GM21825 (cell line): ENCODE results near the gene RNF175.

Source experiments
- ATAC-seq: cut with Tn5 transposase; IDR thresholded peaks from one replicate; pipeline ENCODE4 v1.9.1; 2021; ENCODE audit warnings: mild to moderate bottlenecking, moderate library complexity; ENCODE audit not compliant: unreplicated experiment

RNF175 gene

DNA sequence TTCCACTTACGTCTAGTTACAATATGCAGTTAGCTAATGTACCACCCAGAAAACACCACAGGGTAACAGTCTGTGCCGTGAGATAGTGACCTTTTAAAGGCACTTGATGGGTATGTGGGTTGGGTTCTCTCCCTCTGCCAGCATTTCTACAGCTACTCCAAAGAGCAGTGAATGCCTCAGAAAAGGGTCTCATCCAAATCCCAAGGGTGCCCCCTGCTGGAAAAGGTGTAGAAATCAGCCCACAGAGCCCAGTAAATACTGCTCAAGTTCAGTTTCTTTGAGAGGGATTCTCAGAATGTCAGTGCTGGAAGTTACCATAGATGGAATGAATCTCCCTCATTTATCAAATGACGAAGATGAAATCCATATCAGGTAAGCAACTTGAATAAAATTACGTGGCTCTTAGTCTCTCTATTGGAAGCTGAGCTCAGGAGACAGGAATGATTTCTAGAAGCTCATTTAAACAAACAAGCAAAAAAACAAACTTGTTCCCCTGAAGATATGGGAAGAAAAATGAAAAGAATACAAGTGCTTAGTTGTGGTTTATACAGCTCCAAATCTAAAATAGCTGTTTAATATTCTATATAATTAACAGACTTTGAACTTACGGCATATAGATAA lies 9.5 kb downstream of the RNF175 start:
- ATAC-seq, result no peak

DNA sequence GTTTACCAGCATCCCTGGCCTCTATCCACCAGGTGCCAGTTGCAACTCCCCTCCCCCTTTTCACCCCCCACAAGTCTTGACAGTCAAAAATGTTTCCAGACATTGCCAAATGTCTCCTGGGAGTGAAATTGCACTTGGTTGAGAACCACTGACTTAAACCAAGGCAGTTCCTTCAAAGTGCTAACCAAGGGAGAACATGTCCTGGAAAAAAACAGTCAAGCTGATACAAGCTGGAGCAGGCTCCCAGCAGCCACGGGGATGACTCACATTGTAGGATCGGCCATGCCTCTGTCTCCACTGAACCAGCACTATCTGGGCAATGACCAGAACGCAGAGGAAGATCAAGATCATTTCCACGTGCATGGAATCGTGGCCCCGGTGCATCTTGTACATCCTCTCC lies 11.4 kb downstream of the RNF175 start:
- no peak for ATAC-seq

DNA sequence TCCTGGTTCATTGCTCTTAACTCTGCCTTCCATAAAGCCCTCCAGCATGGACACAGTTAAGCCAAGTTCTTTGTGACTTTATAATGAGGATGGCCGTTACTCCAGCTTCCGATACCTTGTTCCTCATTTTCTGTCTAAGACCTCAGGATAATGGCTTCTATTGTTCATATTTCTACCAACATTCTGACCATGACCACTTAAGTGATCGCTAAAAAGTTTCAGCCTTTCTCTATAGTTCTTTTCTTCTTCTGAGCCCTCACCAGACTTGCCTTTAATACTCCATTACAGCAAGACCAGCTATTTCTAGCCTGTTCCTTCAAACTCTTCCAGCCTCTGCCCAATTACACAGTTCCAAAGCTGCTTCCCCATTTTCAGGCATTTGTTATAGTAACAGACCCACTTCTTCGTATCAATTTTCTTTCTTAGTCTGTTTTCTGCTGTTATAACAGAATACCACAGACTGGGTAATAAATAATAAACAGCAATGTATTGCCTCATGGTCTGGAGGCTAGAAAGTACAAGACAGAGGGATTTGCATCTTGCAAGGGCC lies 12.3 kb downstream of the RNF175 start:
- ATAC-seq, result no peak

DNA sequence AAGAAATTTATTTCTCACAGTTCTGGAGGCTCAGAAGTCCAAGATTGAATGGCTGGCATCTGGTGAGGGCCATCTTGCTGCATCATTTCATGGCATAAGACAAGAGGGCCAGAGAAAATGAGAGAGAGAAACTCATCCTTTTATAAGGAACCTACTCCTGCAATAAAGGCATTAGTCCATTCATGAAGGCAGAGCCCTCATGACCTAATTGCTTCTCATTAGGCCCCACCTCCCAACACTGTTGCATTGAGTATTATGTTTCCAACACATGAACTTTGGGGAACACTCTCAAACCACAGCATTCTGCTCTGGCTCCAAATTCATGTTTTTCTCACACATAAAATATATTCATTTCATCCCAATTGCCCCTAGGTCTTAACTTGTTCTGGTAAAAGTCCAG lies 14.2 kb downstream of the RNF175 start:
- no peak for ATAC-seq

DNA sequence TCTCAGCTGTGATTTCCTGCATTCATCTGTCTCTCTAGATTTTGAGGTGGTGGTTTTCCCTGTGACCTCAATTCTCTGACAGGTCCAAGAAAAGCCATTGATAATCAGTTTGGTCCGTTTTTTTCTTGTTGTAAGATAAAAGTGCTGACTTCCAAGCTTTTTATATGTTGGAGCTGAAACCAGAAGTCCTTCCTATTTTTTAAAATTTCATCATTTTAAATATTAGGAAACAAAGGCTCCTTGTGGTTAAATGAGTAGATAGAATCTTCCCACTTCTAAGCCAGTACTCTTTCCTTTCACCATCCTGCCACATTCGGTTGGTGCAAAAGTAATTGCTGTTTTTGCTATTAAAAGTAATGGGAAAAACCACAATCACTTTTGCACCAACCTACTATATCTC lies 18.3 kb downstream of the RNF175 start:
- no peak for ATAC-seq

DNA sequence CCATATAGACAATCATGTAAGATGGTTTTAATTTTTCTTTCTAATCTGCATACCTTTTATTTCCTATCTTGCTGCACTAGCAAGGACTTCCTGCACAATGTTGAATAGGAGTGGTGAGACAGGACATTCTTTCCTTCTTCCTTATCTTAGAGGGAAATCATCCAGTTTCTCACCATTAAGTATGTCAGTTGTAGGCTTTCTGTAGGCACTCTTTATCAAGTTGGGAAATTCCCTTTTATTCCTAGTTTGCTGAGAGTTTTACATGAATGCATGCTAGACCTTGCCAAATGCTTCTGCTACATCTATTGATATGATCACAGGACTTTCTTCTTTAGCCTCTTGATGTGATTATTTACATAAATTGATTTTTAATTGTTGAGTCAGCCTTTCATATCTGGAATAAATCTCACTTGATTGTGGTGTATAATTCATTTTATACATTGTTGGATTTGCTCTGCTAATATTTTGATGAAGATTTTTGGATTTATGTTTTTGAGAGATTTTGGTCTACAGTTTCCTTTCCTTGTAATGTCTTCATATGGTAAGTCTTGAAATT lies 23.8 kb downstream of the RNF175 start:
- ATAC-seq, result no peak

DNA sequence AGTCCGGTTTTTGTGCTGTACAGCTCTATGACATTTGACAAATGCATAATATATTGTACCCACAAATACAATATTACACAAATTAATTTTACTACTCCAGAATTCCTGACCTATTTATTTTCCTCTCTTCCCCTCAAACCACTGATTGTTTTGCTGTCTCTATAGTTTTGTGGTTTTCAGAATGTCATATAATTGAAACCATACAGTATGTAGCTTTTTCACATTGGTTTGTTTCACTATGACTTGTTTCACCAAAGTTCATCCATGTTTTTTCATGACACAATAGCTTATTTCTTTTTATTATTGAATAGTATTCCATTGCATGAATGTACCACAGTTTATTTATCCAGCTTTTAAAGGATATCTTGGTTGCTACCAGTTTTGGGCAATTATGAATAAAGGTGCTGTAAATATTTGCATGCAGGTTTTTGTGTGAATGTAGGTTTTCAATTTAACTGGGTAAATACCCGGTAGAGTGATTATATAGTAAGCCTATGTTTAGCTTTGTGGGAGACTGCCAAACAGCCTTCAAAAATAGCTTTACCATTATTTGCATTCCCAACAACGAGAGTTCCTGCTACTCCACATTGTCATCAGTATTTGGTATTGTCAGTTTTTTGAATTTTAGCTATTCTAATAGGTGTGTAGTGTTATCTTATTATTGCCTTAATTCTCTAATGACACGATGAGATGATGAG lies 25.9 kb downstream of the RNF175 start:
- ATAC-seq, result no peak

DNA sequence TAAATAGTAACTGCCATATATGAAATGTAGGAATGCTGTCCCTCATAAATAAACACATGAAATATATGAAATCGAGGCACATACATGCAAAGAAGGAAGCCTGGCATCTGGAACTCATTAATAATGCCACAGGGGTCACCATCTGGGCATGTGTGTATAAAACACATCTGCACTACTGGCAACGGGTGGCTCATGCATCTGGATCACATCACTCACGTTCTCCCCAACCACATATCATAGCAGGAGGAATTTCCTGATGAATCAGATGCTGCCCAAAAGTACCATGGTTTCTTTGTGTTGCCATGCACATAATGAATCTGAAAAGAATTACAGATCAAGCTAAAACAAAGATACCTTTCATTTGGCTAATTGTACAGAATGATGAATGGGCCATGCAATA lies 28.6 kb downstream of the RNF175 start:
- no peak for ATAC-seq

DNA sequence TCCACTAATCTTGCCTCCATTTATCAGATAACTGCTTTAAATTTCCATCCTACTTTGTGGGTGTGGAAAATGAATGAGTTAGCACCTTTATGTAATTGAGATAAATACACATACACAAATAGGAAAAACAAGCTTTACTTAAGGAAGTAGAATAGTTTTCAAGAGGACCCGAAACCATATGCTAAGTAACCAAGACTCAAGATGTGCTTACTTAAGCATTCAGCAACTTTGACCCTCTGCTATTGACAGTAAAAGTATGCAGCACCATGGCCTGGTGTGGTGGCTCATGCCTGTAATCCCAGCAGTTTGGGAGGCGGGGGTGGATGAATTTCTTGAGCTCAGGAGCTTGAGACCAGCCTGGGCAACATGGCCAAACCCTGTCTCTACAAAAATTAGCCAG lies 29.9 kb downstream of the RNF175 start:
- no peak for ATAC-seq

DNA sequence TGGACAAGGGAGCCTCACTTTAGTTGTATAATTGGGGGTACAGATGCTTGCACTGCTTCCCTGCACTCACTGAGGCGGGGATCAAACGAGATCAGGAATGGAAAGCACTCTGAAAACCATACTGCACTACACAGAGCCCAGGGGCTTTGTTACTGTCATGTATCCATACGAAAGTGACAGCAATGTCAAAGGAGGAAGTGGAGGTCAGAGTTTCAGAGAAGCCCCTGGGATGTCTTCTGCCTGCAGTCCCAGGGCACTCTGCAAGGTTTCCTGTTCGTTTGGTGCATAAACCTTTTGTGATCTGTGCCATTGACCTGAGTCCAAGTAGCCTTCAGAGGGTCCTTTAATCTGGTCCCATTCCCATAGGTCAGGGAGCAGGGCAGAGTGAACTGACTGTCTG lies 31.2 kb downstream of the RNF175 start:
- ATAC-seq, result peak; percentile 61

DNA sequence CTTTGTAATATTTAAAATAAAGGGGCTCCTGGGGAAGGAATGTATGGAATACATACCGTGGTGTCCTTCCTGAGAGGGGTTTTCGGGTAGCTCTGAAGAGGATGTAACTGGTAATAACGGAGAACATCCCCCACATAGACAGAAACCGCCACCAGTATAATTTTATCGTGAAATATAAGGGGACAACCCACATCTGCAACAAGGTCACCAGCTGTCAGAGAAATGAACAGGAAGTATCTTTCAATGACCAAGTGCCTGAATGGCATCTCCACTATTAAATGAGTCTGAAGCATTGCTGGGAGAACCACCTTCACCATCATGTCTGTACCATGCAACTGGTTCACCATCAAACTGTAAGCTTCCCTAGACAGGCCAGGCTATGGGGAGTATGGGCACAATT lies 31.7 kb downstream of the RNF175 start:
- ATAC-seq, result no peak

DNA sequence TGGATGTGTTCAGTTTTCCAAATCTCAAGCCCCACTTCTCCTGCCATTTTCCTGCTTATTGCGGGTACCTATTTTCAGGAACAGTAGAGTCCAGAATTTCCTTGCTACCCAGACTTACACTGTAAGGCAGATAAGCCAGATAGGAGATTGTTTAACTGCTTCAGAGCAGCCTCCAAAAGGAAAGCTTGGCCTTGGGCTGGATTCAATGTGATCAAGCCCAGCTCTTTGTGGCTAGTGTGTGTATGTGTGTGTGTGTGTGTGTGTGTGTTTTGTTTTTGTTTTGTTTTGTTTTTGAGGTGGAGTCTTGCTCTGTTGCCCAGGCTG lies 34.0 kb downstream of the RNF175 start:
- ATAC-seq, result no peak

DNA sequence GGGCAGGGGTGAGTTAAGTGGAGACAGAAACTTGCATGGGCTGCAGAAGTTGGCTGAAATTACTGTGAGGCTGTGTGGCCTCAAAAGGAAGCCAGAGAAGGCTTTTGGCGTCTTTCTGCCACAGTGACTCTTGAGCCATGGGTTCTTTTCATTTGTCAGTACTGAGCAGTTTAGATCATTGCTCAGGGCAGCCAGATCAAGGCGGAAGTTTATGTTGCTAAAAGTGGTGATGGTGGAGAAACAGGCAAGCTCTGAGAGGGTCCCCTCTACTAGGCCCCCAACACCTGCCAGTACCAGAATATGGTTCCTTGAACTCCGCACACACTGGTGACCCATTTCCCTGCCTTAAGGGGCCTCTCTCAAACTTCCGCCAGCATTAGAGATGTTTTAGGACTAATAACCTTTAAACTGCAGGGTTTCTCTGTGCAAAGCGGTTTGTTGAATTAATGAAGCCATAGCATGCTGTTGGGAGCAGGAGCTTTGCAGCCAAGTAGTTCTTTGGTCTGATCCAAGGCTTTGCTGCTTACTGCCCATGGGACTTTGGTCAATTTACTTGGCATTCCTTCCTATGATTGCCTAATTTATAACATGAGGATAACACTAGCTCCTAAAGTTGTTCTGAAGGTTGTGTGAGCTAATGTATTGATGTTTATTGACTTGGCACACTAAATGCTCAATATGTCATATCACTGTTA lies 34.5 kb downstream of the RNF175 start:
- ATAC-seq, result no peak

DNA sequence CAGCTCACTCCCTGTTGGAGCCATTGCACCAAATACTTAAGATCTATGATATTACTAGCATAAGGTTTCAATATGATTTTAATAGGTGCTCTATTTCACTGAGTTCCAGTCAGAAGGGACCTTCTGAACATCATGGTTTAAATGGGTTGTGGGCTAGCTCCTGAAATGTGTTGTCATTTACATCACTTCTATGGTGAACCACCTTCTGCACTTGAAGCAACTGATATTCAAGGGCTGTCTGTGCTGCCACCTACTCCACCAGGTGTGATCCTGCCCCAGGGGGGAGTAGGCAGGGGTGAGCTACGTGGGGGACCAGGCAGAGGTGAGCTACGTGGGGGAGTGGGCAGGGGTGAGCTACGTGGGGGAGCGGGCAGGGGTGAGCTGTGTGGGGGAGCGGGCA lies 35.2 kb downstream of the RNF175 start:
- ATAC-seq, result no peak

DNA sequence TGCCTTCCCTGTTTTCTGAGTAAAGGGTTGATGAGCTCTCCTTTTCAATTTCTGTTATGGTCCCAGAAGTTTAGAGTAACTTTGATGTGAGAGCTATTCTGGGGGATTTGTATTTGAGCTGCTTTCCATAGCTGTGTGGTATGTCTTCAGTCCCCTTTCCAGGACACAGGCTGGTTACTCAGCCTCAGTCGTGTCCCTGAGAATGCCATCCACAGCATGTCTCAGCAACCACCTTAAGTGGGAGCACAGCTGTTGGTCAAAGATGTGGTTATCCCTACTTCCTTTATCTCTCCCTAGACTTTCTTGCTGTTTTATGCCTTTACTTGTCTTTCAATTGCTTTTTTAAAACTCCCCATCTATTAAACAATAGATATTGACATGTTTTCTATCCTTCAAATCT lies 37.8 kb downstream of the RNF175 start:
- no peak for ATAC-seq

DNA sequence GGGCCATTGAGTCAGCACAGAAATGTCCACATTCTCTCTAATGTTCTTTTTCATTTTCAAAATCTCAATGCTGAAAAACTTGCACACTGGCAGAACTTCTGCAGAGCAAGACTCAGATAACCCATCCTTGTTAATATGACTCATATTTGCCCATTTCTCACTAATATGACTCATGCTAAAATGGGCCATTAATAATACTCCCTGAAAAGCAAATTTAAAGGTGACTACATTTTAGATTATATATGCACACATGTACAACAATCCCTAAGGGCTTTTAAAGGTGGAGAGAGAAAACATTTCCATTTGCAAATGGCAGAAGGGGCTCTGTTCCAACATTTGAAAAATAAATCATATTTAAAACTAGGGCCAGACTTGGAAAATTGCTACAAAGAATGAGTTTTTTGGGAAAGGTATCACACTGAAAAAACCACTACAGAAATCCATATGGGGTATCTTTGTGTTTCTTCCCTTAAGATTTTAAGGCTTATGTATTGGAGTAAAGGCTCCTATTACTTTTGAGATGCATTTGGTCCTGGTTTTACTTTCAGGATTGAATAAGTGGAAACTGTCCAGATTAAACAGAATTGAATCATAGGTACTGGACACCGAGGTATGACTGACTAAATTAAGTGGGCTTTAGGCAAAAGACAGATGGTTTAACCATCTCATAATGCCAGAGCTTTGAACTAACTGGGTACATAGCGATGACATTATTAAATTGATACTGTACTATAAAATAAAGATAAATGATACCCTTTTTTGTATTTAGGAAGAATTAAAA lies 45.8 kb downstream of the RNF175 start:
- no peak for ATAC-seq

DNA sequence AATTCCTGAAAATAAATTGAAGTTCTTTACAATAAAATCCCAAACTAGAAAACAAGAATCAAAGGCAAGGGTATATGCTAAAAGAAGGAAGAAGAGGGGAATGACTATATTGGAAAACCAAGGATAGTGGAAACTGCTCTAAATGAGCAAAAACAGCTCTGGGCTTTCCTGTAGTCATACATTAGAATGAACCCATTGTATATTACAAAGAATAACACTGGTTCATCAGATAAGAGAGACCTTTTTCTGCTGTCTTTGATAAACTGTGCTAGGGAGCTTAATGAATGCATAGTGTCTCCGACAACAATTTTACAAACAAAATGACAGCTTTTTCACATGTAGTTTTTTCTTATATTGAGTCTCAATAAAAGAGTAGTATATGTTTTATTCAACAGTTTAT lies 49.1 kb downstream of the RNF175 start:
- no peak for ATAC-seq

DNA sequence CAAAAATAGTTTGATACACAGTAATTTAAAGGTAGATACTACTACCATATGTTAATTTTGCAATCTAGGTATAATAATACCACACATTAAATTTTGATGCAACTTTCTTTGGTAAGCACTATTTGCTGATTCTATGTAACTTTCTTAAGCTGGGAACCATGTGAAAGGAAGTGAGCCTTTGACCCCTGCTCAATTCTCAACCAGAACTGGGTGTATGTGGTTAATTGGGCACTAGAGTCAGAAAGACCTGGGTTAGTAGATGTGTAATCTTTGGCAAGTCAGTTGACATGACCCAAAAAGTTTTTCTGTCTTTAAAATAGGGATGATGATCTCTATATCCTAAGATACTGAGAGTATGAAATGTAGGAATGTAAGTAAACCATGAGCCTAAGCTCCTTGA lies 53.3 kb downstream of the RNF175 start:
- peak; percentile 45 for ATAC-seq

DNA sequence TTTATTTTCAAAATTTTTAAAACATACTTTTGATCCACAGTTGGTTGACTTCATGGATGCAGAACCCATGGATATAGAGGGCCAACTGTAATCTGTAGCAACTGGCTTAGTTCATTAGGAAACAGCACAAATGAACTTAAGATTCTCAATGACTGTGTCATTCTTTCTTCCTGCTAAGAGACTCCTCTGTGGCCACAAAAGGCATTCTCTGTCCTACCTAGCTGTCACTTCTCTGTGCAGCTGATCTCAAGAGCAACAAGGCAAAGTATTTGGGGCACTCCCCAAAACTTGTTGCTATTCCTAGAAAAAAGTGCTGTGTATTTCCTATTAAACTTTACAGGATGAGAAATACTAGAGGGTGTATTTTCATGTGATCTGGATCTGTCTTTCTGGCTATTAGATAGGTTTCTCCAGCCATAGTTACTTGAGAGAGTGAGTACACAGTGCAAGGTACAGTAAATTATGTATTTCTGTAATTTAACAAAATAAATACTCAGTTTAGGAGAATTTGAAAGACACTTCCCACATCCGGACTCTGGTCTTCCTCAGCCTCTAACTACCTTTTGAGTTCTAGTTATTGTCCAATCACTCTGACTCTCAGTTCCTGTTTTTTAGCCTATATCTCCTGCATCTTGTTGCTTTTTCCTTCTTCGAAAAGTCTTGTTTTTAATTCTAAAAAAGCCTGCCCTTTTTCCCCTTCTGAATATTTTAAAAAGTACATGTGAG lies 53.9 kb downstream of the RNF175 start:
- peak; percentile 88 for ATAC-seq

DNA sequence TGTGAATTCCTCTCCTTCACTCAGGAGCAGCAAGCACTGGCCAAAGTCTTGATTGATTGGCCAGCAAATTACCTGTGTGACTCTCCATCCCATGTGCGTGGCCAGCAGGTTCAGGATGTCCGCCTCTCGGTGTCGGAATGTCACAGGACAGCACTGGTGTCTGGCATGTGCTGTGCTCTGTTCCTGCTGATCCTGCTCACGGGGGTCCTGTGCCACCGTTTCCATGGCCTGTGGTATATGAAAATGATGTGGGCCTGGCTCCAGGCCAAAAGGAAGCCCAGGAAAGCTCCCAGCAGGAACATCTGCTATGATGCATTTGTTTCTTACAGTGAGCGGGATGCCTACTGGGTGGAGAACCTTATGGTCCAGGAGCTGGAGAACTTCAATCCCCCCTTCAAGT lies 55.3 kb downstream of the RNF175 start:
- ATAC-seq, result no peak

DNA sequence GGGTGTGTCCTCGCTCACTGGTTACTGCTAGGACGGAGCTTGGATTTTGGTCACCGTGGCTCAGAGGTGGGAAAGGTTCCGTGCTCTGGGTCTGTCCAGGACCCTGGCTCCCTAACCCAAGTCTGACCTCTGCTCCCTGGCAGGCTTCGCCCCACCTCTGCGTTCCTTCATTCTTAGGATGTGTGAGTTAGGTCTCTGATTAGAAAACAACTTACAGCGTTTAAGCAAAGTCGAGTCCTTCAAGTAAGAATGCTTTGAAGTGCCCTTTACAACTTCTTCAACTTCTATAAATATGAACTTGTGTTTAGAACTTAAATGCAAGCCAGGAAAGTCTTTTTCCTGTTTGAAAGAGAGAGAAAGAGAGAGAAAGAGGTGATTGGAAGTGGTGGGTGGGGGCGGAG lies 74.9 kb downstream of the RNF175 start:
- ATAC-seq, result no peak
